ENCODE results near the gene MRRF. TPM values are rescaled to one million over a fixed set of nuclear protein-coding genes. Genes with fewer than 3 reads are reported as not detected.

MRRF gene
- total and polyA plus RNA-seq, 2 of the 4 experiments (the other 2 are of a cell fraction), result 32.1 to 38.0 TPM

DNA sequence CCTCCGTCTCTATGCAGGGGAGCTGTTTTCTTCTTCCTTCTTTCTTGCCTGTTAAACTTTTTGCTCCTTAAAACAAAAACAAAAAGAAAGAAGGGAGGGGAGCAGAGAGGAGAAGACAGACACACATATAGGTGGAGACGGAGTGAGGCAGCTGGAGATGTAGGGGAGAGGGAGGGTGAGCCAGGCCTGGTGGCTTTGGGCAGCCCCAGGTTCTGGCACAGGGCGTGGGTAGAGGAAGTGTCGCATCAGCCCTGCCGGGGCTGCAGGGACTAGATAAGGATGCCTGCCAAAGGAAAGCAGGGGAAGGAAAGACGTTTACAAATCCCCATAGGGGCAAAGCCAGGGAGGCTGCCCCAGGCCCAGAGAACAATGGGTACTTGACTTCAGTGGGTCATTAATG lies 67.4 kb downstream of the MRRF start:
- Histone ChIP-seq H3K36me3 (ENCODE audit: control insufficient read depth, insufficient read depth, low read length) (no peaks in the 10 kb centered on the region; the same call in 1 of the 2 replicates), H2BK20ac (ENCODE audit: low read depth, low read length) (no peak overlapping the region), H3K27ac (ENCODE audit: insufficient read depth, low read length) (no peak overlapping the region), H3K4me3 (ENCODE audit: insufficient read depth, low read depth, low read length) (no peak overlapping the region), H4K8ac (ENCODE audit: low read depth in 2 of 2, low read length in 2 of 2) (no peak overlapping the region), H3K79me1 (ENCODE audit: low read depth in 1 of 2, low read length in 2 of 2) (no peaks in the 10 kb centered on the region), H3K4me2 (ENCODE audit: low read depth, low read length) (no peak overlapping the region), H2BK120ac (ENCODE audit: low read depth, low read length) (no peak overlapping the region), H3K4ac (ENCODE audit: low read depth, low read length) (no peak overlapping the region; the same call in 1 of the 2 replicates), H2AFZ (replicated peaks; ENCODE audit: low read length, poor library complexity) (no peak overlapping the region), H3K27me3 (ENCODE audit: control insufficient read depth, insufficient read depth, low read length) (no peaks in the 10 kb centered on the region), H2BK15ac (ENCODE audit: low read depth, low read length) (no peak overlapping the region), H3K9me1 (ENCODE audit: insufficient read depth, low read length) (no peaks in the 10 kb centered on the region; the same call in 1 of the 2 replicates), H3K56ac (ENCODE audit: extremely low read depth, insufficient read depth, low read length) (no peak overlapping the region), H2BK5ac (ENCODE audit: low read depth, low read length, poor library complexity, severe bottlenecking) (no peak overlapping the region), H3K4me1 (ENCODE audit: control insufficient read depth, insufficient read depth, low read length) (no peaks in the 10 kb centered on the region), H2AK9ac (replicated peaks; ENCODE audit: low read depth, low read length, poor library complexity) (no peak overlapping the region), H3K14ac (replicated peaks; ENCODE audit: low read depth, low read length) (no peak overlapping the region), H3K23ac (ENCODE audit: low read depth, low read length) (no peak overlapping the region), H4K91ac (ENCODE audit: insufficient read depth, low read depth, low read length) (no peak overlapping the region), H4K20me1 (ENCODE audit: insufficient read depth, low read length) (no peaks in the 10 kb centered on the region), H3K9me3 (ENCODE audit: control insufficient read depth, insufficient read depth, low read length) (no peaks in the 10 kb centered on the region), H3K18ac (ENCODE audit: low read depth, low read length) (no peak overlapping the region), H2AK5ac (ENCODE audit: low read depth, low read length) (no peak overlapping the region), H3K9ac (ENCODE audit: low read depth, low read length) (no peak overlapping the region), H4K5ac (ENCODE audit: low read depth, low read length) (no peak overlapping the region)
- ATAC-seq (ENCODE audit: low read depth), result no peak
- no CpG with 5 or more reads among the region's 6 CpGs for WGBS, 2 experiments (ENCODE audit: extremely low coverage in 2 of 2, insufficient read length in 1 of 2)
- dilution Hi-C loops (cut with HindIII; ENCODE audit: low sequenced_read_pairs, unreplicated experiment), result no loop called here
- TF ChIP-seq BHLHE40 (IDR thresholded peaks at IDR 0.05; ENCODE audit: low read depth, low read length), result no peak
- CTCF ChIA-PET, result no interaction called here
- no TSS peak for BruUV-seq (replicated peaks)
- in situ Hi-C loops (cut with MboI; ENCODE audit: low sequenced_read_pairs), result no loop called here
- POLR2A ChIA-PET (ENCODE audit: unreplicated experiment), result no interaction called here
- intact Hi-C loops (cut with micrococcal nuclease), result no loop called here
- no peak for DNase-seq

Measured in IMR-90 (cell line).